ENCODE data around the gene C7.
"Not testable (repeated sequence)": the region's sequence is repeated elsewhere in the genome, so short reads cannot be mapped to it uniquely, and the experiment has no call there.

Gene C7

GRCh38 chr5:40909264-40909663 lies at the start of gene C7:
C7 (plus strand) TSS chr5:40909497; CDS start chr5:40909611, 114 bp downstream.
- no peaks in the 10 kb centered on the region for H3K36me3 ChIP-seq (ENCODE audit: control insufficient read depth in 2 of 2, insufficient read depth in 1 of 2, low read length in 2 of 2)
- no peak within 1 kb of the TSS for H3K4me3 ChIP-seq (ENCODE audit: low read depth, low read length)
- no peaks in the 10 kb centered on the region for H3K4me1 ChIP-seq (ENCODE audit: control insufficient read depth, insufficient read depth, low read length)
- no peaks in the 10 kb centered on the region for H3K9me3 ChIP-seq (ENCODE audit: control insufficient read depth, insufficient read depth, low read depth, low read length)
- no peak within 1 kb of the TSS for H3K27ac ChIP-seq (ENCODE audit: extremely low read depth, low read depth, low read length)
- ChIA-PET CTCF (interaction anchor here (0.5 kb wide), 1 partner anchor 1402 kb away, joined by 4 read pairs; no protein-coding TSS in a partner anchor), POLR2A (no interaction called here)
- TF ChIP-seq ZNF169 (tag by site-specific recombination; IDR thresholded peaks at IDR 0.05), result no peak
- no peak for TF ChIP-seq ZNF701 (tag by site-specific recombination; IDR thresholded peaks at IDR 0.05)
- no peak for TF ChIP-seq ZFP69B (tag by site-specific recombination; IDR thresholded peaks at IDR 0.05)
- no peak for TF ChIP-seq ZNF223 (tag by site-specific recombination; IDR thresholded peaks at IDR 0.05)
- no peak for TF ChIP-seq ZBTB10 (tag by site-specific recombination; IDR thresholded peaks at IDR 0.05)
- TF ChIP-seq ZNF140 (tag by site-specific recombination; IDR thresholded peaks at IDR 0.05), result no peak
- no peak for TF ChIP-seq ZNF211 (tag by site-specific recombination; IDR thresholded peaks at IDR 0.05; ENCODE audit: low read depth)
- no peak for TF ChIP-seq ZNF624 (tag by site-specific recombination; IDR thresholded peaks at IDR 0.05)
- TF ChIP-seq ZNF146 (tag by site-specific recombination; IDR thresholded peaks at IDR 0.05), result no peak
- no peak for TF ChIP-seq KLF10 (tag by site-specific recombination; IDR thresholded peaks at IDR 0.05)
- TF ChIP-seq ZNF133 (tag by site-specific recombination; IDR thresholded peaks at IDR 0.05), result no peak
- TF ChIP-seq ZXDB (tag by site-specific recombination; IDR thresholded peaks at IDR 0.05), result no peak
- TF ChIP-seq SCRT2 (tag by site-specific recombination; IDR thresholded peaks at IDR 0.05), result no peak
- TF ChIP-seq EGR2 (tag by site-specific recombination; IDR thresholded peaks at IDR 0.05; ENCODE audit: low read depth), result no peak
- TF ChIP-seq ZNF610 (tag by site-specific recombination; IDR thresholded peaks at IDR 0.05; ENCODE audit: borderline replicate concordance), result no peak
- no peak for TF ChIP-seq ZBTB21 (tag by site-specific recombination; IDR thresholded peaks at IDR 0.05)
- TF ChIP-seq ZNF132 (tag by site-specific recombination; IDR thresholded peaks at IDR 0.05; ENCODE audit: borderline replicate concordance), result no peak
- TF ChIP-seq, protein P1, sequence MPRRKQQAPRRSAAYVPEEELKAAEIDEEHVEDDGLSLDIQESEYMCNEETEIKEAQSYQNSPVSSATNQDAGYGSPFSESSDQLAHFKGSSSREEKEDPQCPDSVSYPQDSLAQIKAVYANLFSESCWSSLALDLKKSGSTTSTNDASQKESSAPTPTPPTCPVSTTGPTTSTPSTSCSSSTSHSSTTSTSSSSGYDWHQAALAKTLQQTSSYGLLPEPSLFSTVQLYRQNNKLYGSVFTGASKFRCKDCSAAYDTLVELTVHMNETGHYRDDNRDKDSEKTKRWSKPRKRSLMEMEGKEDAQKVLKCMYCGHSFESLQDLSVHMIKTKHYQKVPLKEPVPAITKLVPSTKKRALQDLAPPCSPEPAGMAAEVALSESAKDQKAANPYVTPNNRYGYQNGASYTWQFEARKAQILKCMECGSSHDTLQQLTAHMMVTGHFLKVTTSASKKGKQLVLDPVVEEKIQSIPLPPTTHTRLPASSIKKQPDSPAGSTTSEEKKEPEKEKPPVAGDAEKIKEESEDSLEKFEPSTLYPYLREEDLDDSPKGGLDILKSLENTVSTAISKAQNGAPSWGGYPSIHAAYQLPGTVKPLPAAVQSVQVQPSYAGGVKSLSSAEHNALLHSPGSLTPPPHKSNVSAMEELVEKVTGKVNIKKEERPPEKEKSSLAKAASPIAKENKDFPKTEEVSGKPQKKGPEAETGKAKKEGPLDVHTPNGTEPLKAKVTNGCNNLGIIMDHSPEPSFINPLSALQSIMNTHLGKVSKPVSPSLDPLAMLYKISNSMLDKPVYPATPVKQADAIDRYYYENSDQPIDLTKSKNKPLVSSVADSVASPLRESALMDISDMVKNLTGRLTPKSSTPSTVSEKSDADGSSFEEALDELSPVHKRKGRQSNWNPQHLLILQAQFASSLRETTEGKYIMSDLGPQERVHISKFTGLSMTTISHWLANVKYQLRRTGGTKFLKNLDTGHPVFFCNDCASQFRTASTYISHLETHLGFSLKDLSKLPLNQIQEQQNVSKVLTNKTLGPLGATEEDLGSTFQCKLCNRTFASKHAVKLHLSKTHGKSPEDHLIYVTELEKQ (tag by site-specific recombination; IDR thresholded peaks at IDR 0.05; ENCODE audit: borderline replicate concordance), result no peak
- no peak for TF ChIP-seq YY2 (tag by site-specific recombination; IDR thresholded peaks at IDR 0.05)
- TF ChIP-seq SCRT1 (tag by site-specific recombination; IDR thresholded peaks at IDR 0.05; ENCODE audit: borderline replicate concordance), result no peak

DNA sequence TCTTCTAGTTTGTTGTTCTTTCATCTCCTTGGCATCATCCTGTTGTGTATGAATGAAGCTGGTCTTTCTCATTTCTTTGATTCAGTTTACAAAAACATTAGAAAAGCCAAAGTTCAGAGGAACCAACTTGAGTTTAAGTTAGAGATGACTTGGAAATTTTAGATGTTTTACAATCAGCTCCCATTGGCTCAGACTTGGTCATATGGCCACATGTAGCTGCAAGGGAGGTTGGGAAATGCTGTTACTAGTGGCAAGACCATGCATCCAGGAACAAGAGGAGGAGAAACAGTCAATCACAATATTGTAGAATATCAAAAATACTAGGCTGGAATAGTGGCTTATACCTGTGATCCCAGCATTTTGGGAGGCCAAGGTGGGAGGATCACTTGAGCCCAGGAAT lies 48.6 kb upstream of the C7 start:
- Histone ChIP-seq H3K4me1 (ENCODE audit: control insufficient read depth, insufficient read depth, low read length) (no peaks in the 10 kb centered on the region), H3K9me3 (ENCODE audit: control insufficient read depth, insufficient read depth, low read depth, low read length) (no peaks in the 10 kb centered on the region), H3K36me3 (ENCODE audit: control insufficient read depth in 2 of 2, insufficient read depth in 1 of 2, low read length in 2 of 2) (no peaks in the 10 kb centered on the region), H3K27ac (ENCODE audit: extremely low read depth, low read depth, low read length) (no peak overlapping the region), H3K4me3 (ENCODE audit: low read depth, low read length) (no peak overlapping the region)
- no peak for TF ChIP-seq ZNF843 (tag by site-specific recombination; IDR thresholded peaks at IDR 0.05)
- CTCF ChIA-PET, result interaction anchor here (1.0 to 1.1 kb wide), 2 partner anchors 18 to 44 kb away, joined by 4 read pairs; no protein-coding TSS in a partner anchor
- POLR2A ChIA-PET, result no interaction called here

DNA sequence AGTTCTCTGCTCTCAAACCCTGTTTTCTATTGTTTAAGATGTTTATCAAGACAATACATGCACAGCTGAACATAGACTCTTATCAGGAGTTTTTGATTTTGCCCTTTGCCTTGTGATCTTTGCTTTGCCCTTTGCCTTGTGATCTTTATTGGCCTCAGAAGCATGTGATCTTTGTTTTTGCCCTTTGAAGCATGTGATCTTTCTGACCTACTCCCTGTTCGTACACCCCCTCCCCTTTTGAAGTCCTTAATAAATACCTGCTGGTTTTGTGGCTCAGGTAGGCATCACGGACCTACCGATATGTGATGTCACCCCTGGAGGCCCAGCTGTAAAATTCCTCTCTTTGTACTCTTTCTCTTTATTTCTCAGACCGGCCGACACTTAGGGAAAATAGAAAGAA lies 44.3 kb upstream of the C7 start:
- H3K27ac ChIP-seq (ENCODE audit: extremely low read depth, low read depth, low read length); H3K9me3 ChIP-seq (ENCODE audit: control insufficient read depth, insufficient read depth, low read depth, low read length); H3K36me3 ChIP-seq (ENCODE audit: control insufficient read depth in 2 of 2, insufficient read depth in 1 of 2, low read length in 2 of 2); H3K4me3 ChIP-seq (ENCODE audit: low read depth, low read length); POLR2A ChIA-PET; H3K4me1 ChIP-seq (ENCODE audit: control insufficient read depth, insufficient read depth, low read length); CTCF ChIA-PET: not testable (repeated sequence)
